Measurements from ENCODE around the gene UBE2U. TPM values are rescaled to one million over a fixed set of nuclear protein-coding genes. Genes with fewer than 3 reads are reported as not detected.
A peak's percentile ranks its signal among the peaks of the same experiment; 100 is the strongest.

The UBE2U gene
- polyA plus RNA-seq, 1 donor from 2014 or later = not detected

DNA sequence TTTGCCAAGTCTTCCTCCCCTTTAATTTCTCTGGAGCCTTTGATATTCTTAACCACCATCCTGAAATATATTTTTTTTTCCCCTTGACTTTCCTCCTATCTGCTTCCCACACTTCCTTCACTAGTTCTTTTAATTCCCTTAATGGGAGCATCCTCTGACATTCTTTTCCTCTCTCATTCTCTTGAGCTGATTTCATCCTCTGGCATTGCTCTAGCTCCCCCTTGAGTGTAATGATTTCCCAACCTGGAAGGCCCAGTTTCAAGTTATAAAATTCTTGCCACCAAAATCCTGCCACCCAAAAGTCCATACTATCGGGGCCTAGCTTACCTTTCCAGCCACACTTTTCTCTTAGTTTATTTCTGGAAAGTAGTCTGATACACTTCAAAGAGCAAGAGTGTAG lies 39.5 kb upstream of the UBE2U start:
- TF ChIP-seq EZH2 (IDR thresholded peaks at IDR 0.05; ENCODE audit: borderline replicate concordance, insufficient read depth, low read length, poor library complexity, severe bottlenecking) (no peak), RAD21 (conservative IDR thresholded peaks at IDR 0.05) (peak; percentile 42)
- TF ChIP-seq, protein P1, sequence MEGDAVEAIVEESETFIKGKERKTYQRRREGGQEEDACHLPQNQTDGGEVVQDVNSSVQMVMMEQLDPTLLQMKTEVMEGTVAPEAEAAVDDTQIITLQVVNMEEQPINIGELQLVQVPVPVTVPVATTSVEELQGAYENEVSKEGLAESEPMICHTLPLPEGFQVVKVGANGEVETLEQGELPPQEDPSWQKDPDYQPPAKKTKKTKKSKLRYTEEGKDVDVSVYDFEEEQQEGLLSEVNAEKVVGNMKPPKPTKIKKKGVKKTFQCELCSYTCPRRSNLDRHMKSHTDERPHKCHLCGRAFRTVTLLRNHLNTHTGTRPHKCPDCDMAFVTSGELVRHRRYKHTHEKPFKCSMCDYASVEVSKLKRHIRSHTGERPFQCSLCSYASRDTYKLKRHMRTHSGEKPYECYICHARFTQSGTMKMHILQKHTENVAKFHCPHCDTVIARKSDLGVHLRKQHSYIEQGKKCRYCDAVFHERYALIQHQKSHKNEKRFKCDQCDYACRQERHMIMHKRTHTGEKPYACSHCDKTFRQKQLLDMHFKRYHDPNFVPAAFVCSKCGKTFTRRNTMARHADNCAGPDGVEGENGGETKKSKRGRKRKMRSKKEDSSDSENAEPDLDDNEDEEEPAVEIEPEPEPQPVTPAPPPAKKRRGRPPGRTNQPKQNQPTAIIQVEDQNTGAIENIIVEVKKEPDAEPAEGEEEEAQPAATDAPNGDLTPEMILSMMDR (IDR thresholded peaks at IDR 0.05; ENCODE audit: poor library complexity, severe bottlenecking) = no peak
- Histone ChIP-seq H3K27ac (ENCODE audit: low read length) (no peak overlapping the region), H3K4me3 (ENCODE audit: low read length) (no peak overlapping the region), H3K9me2 (ENCODE audit: insufficient read depth, low read length) (no peaks in the 10 kb centered on the region), H4K20me1 (ENCODE audit: insufficient read depth) (no peaks in the 10 kb centered on the region), H3F3A (ENCODE audit: insufficient read depth, low read length, poor library complexity, severe bottlenecking) (no peaks in the 10 kb centered on the region), H3K9ac (ENCODE audit: low read length) (no peak overlapping the region), H2AFZ (ENCODE audit: low read depth, low read length) (no peak overlapping the region), H3K9me3 (ENCODE audit: low read length) (no peaks in the 10 kb centered on the region), H3K79me2 (replicated peaks; ENCODE audit: insufficient read depth, low read length) (no peaks in the 10 kb centered on the region), H3K36me3 (ENCODE audit: insufficient read depth, low read length) (no peaks in the 10 kb centered on the region), H3K4me2 (ENCODE audit: low read length) (no peak overlapping the region), H3K27me3 (ENCODE audit: insufficient read depth, low read depth, low read length) (no peaks in the 10 kb centered on the region)

DNA sequence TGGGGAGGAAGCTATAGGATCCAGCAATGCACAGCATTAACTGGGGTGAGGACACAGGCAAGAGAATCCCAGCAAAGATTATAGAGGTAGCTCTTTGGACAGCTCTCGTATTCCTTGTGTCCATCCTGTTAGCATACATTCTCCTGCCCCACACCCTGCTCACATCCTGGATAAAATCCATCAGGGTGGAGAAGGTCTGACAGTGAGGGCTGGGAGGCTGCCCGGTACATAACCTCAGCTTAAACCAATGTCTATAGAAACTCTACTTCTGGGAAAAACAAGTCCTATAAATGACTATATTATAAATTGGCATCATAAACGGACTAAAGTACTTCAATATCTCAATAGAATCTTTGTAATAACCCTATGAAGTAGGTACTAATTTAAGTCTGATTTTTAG lies 36.8 kb upstream of the UBE2U start:
- H2AFZ ChIP-seq (ENCODE audit: low read depth, low read length) = no peak overlapping the region
- no peaks in the 10 kb centered on the region for H3F3A ChIP-seq (ENCODE audit: insufficient read depth, low read length, poor library complexity, severe bottlenecking)
- H3K9ac ChIP-seq (ENCODE audit: low read length) = no peak overlapping the region
- TF ChIP-seq EP300 (conservative IDR thresholded peaks at IDR 0.05; ENCODE audit: poor library complexity, severe bottlenecking) (no peak), SMC3 (conservative IDR thresholded peaks at IDR 0.05; ENCODE audit: poor library complexity) (no peak), EZH2 (IDR thresholded peaks at IDR 0.05; ENCODE audit: borderline replicate concordance, insufficient read depth, low read length, poor library complexity, severe bottlenecking) (no peak), RAD21 (conservative IDR thresholded peaks at IDR 0.05) (no peak)
- H4K20me1 ChIP-seq (ENCODE audit: insufficient read depth) = no peaks in the 10 kb centered on the region
- no peaks in the 10 kb centered on the region for H3K27me3 ChIP-seq (ENCODE audit: insufficient read depth, low read depth, low read length)
- no peaks in the 10 kb centered on the region for H3K79me2 ChIP-seq (replicated peaks; ENCODE audit: insufficient read depth, low read length)
- H3K36me3 ChIP-seq (ENCODE audit: insufficient read depth, low read length) = no peaks in the 10 kb centered on the region
- H3K4me3 ChIP-seq (ENCODE audit: low read length) = no peak overlapping the region
- H3K9me2 ChIP-seq (ENCODE audit: insufficient read depth, low read length) = no peaks in the 10 kb centered on the region
- no peak overlapping the region for H3K4me2 ChIP-seq (ENCODE audit: low read length)
- H3K27ac ChIP-seq (ENCODE audit: low read length) = no peak overlapping the region
- H3K9me3 ChIP-seq (ENCODE audit: low read length) = no peaks in the 10 kb centered on the region

DNA sequence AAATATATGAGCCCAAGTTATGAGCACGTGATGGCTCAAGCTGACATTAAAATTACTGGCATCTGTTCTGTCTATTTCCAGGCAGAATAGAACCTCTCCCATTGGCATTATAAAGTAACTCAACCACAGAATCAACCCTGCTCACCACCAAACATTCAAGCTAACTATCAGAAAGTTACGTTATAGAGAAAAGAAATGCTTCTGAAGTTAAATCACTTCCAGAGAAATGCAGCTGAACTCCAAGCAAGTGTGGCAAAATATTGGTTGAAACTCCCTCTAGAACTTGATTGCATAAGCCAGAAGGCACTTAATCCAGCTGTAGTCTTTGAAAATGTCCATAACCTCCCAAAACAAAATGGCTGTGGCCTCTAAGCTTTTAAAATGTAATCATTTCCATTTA lies 36.2 kb upstream of the UBE2U start:
- H4K20me1 ChIP-seq (ENCODE audit: insufficient read depth) = no peaks in the 10 kb centered on the region

DNA sequence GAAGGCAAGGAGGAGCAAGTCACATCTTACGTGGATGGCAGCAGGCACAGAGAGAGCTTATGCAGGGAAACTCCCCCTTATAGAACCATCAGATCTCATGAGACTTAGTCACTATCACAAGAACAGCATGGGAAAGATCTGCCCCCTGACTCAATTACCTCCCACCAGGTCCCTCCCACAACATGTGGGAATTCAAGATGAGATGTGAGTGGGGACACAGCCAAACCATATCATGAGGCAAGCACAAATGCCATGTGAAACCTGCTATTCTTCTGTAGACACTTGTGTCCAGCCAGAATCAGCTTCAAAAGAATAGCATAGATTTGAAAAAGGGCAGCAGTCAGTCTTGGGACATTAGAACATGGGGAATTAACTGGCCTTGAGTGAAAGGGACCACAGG lies 32.2 kb upstream of the UBE2U start:
- TF ChIP-seq, protein P1 (IDR thresholded peaks at IDR 0.05; ENCODE audit: poor library complexity, severe bottlenecking) = no peak
- TF ChIP-seq POLR2AphosphoS5 (IDR thresholded peaks at IDR 0.05) = no peak
- TF ChIP-seq, protein P2, sequence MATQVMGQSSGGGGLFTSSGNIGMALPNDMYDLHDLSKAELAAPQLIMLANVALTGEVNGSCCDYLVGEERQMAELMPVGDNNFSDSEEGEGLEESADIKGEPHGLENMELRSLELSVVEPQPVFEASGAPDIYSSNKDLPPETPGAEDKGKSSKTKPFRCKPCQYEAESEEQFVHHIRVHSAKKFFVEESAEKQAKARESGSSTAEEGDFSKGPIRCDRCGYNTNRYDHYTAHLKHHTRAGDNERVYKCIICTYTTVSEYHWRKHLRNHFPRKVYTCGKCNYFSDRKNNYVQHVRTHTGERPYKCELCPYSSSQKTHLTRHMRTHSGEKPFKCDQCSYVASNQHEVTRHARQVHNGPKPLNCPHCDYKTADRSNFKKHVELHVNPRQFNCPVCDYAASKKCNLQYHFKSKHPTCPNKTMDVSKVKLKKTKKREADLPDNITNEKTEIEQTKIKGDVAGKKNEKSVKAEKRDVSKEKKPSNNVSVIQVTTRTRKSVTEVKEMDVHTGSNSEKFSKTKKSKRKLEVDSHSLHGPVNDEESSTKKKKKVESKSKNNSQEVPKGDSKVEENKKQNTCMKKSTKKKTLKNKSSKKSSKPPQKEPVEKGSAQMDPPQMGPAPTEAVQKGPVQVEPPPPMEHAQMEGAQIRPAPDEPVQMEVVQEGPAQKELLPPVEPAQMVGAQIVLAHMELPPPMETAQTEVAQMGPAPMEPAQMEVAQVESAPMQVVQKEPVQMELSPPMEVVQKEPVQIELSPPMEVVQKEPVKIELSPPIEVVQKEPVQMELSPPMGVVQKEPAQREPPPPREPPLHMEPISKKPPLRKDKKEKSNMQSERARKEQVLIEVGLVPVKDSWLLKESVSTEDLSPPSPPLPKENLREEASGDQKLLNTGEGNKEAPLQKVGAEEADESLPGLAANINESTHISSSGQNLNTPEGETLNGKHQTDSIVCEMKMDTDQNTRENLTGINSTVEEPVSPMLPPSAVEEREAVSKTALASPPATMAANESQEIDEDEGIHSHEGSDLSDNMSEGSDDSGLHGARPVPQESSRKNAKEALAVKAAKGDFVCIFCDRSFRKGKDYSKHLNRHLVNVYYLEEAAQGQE (IDR thresholded peaks at IDR 0.05; ENCODE audit: borderline replicate concordance) = no peak
- no peak for TF ChIP-seq EP300 (conservative IDR thresholded peaks at IDR 0.05; ENCODE audit: poor library complexity, severe bottlenecking)
- no peak for TF ChIP-seq RAD21 (conservative IDR thresholded peaks at IDR 0.05)
- no peak for TF ChIP-seq SMC3 (conservative IDR thresholded peaks at IDR 0.05; ENCODE audit: poor library complexity)
- TF ChIP-seq TAF1 (IDR thresholded peaks at IDR 0.05; ENCODE audit: low read depth) = no peak
- no peak for TF ChIP-seq EZH2 (IDR thresholded peaks at IDR 0.05; ENCODE audit: borderline replicate concordance, insufficient read depth, low read length, poor library complexity, severe bottlenecking)
- Histone ChIP-seq H3K9ac (ENCODE audit: low read length) (no peak overlapping the region), H3K27ac (ENCODE audit: low read length) (no peak overlapping the region), H4K20me1 (ENCODE audit: insufficient read depth) (no peaks in the 10 kb centered on the region), H3K36me3 (ENCODE audit: insufficient read depth, low read length) (no peaks in the 10 kb centered on the region), H3K4me3 (ENCODE audit: low read length) (no peak overlapping the region), H2AFZ (ENCODE audit: low read depth, low read length) (no peak overlapping the region), H3K9me3 (ENCODE audit: low read length) (no peaks in the 10 kb centered on the region), H3F3A (ENCODE audit: insufficient read depth, low read length, poor library complexity, severe bottlenecking) (no peaks in the 10 kb centered on the region), H3K9me2 (ENCODE audit: insufficient read depth, low read length) (no peaks in the 10 kb centered on the region), H3K4me2 (ENCODE audit: low read length) (no peak overlapping the region), H3K27me3 (ENCODE audit: insufficient read depth, low read depth, low read length) (no peaks in the 10 kb centered on the region), H3K79me2 (replicated peaks; ENCODE audit: insufficient read depth, low read length) (no peaks in the 10 kb centered on the region)

More for the DNA sequence above, 36.2 kb upstream of the UBE2U start:
- Histone ChIP-seq H3K27ac (ENCODE audit: low read length) (no peak overlapping the region), H3K79me2 (replicated peaks; ENCODE audit: insufficient read depth, low read length) (no peaks in the 10 kb centered on the region), H3F3A (ENCODE audit: insufficient read depth, low read length, poor library complexity, severe bottlenecking) (no peaks in the 10 kb centered on the region), H3K27me3 (ENCODE audit: insufficient read depth, low read depth, low read length) (no peaks in the 10 kb centered on the region), H3K36me3 (ENCODE audit: insufficient read depth, low read length) (no peaks in the 10 kb centered on the region), H3K9ac (ENCODE audit: low read length) (no peak overlapping the region), H3K9me3 (ENCODE audit: low read length) (no peaks in the 10 kb centered on the region), H3K9me2 (ENCODE audit: insufficient read depth, low read length) (no peaks in the 10 kb centered on the region), H3K4me3 (ENCODE audit: low read length) (no peak overlapping the region), H3K4me2 (ENCODE audit: low read length) (no peak overlapping the region), H2AFZ (ENCODE audit: low read depth, low read length) (no peak overlapping the region)
- TF ChIP-seq EZH2 (IDR thresholded peaks at IDR 0.05; ENCODE audit: borderline replicate concordance, insufficient read depth, low read length, poor library complexity, severe bottlenecking) = no peak
- TF ChIP-seq EP300 (conservative IDR thresholded peaks at IDR 0.05; ENCODE audit: poor library complexity, severe bottlenecking) = no peak
